Fibroblast of mammary gland (primary cell): ENCODE results near the gene LGR4.

ENCODE experiments used
- DNase-seq: peaks from one replicate; pipeline ENCODE4 v3.0.0-alpha.2; 2010; ENCODE audit warnings: low read depth
- H3K4me3 ChIP-seq: 2 replicates; pipeline ENCODE4 v1.5.1; 2011; ENCODE audit warnings: low read depth, mild to moderate bottlenecking, low read length, moderate library complexity; ENCODE audit not compliant: control insufficient read depth
- TF ChIP-seq, protein P1 (sequence below): conservative IDR thresholded peaks from 2 replicates; pipeline ENCODE4 v1.5.1; 2011; ENCODE audit warnings: low read depth, low read length, inconsistent platforms; ENCODE audit not compliant: control insufficient read depth, insufficient read depth

LGR4 gene

DNA sequence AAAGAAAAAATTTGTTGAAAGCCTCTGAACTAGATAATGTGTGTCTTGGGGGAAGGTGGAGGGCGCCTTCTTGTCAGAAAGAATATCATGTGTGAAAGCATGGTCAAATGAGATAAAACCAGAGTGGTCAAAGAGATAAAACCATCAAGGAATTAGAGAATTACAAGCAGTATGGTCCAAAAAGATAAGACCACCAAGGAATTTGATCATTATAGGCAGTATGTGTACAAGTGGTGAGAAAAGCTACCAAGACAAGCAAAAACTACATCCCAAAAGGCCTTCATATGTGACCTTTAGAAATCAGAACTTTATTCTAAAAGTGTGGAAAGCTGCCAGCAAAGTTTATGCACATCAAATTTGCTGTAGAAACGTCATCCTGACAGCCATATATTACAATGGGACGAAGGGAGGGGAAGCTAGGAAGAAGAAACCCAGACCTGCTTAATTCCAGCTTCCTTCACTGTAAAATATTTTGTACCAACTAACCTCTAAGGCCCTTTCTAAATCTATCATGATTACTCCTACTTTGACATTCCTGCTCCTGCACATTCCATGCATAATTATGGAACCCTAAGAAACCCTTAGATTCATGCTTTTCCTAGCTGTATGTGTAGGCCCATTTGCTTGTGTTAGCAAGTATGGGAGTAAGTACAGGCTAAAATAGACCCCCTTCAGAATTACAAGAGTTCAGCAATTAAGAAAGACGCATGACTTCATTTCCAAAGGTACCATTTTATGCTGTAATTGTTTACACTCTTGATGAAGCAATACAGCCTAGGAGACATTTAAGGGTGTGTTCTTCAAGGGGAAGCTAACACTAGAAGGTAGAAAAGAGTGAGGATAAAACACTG, 51.6 kb downstream of the LGR4 start:
- no peak overlapping the region for H3K4me3 ChIP-seq
- DNase-seq = no peak
- TF ChIP-seq, protein P1, sequence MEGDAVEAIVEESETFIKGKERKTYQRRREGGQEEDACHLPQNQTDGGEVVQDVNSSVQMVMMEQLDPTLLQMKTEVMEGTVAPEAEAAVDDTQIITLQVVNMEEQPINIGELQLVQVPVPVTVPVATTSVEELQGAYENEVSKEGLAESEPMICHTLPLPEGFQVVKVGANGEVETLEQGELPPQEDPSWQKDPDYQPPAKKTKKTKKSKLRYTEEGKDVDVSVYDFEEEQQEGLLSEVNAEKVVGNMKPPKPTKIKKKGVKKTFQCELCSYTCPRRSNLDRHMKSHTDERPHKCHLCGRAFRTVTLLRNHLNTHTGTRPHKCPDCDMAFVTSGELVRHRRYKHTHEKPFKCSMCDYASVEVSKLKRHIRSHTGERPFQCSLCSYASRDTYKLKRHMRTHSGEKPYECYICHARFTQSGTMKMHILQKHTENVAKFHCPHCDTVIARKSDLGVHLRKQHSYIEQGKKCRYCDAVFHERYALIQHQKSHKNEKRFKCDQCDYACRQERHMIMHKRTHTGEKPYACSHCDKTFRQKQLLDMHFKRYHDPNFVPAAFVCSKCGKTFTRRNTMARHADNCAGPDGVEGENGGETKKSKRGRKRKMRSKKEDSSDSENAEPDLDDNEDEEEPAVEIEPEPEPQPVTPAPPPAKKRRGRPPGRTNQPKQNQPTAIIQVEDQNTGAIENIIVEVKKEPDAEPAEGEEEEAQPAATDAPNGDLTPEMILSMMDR = no peak

DNA sequence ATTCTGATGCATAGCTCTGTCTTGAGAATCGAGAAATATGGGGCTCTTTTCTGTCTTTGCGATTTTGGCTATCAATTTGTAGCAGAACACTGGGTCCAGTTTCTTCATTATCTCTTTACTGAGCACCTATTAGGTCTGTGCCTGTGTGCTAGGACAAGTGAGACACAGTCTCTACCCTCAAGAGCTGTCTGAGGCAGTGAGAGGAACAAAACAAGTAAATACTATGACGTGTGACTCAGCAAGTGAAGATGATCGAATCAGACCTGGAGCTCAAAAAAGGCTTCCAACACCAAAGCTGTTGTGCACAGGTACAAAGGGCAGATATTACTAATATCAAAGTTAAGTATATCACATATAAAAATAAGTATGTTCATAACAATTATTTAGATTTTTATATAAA, 52.4 kb downstream of the LGR4 start:
- no peak for DNase-seq
- TF ChIP-seq, protein P1 = no peak
- H3K4me3 ChIP-seq = no peak overlapping the region

DNA sequence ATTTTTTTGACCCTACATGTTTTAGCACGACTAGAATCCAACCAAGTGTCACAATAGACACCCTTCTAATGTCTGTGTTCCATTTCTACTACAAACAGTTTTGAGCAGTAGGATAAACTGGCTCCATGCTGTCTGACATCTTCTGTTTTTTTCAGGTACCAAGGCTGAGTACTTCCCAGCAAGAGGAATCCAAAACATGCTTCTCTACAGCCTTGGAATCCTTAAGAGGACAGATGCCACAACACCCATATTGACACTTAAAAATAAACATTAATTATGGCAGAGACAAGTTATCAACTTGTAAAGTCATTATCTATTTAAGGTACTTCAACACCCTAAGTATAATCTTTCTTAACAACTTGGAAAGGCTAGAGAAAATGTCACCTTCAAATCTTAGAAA, 54.2 kb downstream of the LGR4 start:
- H3K4me3 ChIP-seq = no peak overlapping the region
- TF ChIP-seq, protein P1 = no peak
- DNase-seq = no peak

DNA sequence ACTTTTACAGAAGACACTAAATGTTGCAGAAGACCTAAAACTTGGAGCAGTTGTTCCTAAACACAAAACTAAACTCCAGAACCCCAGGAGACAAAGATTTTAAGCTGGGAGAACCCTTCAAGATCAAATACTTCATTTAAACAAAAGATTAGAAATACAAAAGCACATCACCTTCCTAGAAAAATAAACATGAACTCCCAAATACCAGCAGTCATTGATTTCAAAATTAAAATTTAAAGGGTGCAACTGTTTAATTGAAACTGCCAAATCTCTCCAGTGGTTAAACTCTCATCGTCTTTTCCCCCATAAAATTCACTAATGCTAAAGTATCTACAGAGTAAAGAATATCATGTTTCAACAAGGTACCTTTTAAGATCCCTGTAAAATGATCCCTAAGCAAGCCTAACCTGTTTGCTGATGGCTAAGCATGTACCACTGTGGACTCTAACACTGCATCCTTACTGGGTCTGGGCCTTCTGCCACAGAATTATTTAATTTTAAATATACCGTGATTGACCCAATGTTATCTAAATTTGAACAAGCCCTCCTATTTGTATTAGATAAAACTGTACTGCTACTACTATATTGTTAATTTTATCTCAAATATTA, 55.9 kb downstream of the LGR4 start:
- TF ChIP-seq, protein P1 = no peak
- DNase-seq = no peak
- H3K4me3 ChIP-seq = no peak overlapping the region

DNA sequence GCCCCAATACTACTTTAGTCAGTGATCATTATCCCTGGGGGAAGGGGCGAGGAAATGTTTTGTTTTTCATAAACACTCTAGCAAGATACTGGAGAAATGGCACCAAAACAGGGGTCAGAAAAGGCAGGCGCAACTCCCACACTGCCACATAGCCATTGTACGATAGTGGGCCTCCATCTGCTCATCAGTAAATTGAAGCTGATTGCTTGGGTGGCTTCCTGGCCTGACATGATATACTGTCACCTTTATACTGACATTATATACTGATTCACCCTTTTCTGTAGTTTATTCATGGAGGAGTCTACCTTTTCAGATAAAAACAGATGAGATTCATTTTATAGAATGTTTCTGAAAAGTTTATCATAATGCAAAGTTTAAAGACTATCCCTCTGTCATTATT, 57.9 kb downstream of the LGR4 start:
- H3K4me3 ChIP-seq = no peak overlapping the region
- TF ChIP-seq, protein P1 = no peak
- no peak for DNase-seq

DNA sequence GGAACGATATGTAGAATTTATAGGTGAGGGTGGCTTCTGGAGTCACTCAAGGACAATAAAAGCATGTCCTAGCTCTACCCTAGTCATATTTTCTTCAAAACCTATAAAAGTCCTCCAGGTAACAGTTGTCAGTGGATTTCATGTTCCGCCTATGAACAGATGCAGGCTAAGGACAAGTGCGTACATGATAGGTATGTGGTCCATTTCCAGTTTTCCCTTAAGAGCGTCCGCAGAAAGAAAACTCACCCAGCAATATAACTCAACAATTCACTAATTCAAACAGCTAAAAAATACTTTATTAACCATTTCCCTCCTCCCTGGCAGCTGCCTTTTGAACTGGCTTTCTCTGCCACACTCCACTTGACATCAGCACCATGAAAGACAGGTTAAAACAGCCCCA, 59.4 kb downstream of the LGR4 start:
- TF ChIP-seq, protein P1 = no peak
- H3K4me3 ChIP-seq = no peak overlapping the region
- no peak for DNase-seq

DNA sequence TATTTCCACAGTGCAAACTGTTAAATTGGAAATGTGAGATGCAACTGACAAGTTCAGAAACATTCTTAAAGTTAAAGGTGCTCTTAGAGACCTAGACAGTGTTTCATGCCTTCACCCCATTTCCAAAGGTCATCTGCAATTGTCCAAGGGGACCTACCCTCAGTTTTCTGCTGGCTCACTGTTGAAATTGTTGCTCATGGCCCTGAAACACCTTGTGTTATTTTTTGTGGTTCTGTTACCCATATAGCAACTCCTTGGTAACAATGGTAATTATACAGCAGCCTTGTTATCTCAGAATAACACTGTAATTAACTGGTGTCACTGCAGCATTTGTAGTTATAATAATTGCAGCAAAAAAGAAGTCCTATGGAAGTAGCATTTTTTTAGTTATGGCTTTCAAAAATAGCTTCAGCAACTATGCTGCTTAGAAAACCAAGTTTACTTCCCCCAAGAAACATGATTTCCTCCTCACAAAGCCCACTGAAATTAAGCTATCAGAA, 60.3 kb downstream of the LGR4 start:
- TF ChIP-seq, protein P1 = no peak
- DNase-seq = no peak
- H3K4me3 ChIP-seq = no peak overlapping the region
